ENCODE results near the gene TRIM17. TPM values are rescaled to one million over a fixed set of nuclear protein-coding genes. Genes with fewer than 3 reads are reported as not detected.

The TRIM17 gene
- polyA plus RNA-seq, 1 donor (not counting 4 experiments of a cell fraction or from before 2014, with no cell fraction given), result 0.24 TPM

DNA sequence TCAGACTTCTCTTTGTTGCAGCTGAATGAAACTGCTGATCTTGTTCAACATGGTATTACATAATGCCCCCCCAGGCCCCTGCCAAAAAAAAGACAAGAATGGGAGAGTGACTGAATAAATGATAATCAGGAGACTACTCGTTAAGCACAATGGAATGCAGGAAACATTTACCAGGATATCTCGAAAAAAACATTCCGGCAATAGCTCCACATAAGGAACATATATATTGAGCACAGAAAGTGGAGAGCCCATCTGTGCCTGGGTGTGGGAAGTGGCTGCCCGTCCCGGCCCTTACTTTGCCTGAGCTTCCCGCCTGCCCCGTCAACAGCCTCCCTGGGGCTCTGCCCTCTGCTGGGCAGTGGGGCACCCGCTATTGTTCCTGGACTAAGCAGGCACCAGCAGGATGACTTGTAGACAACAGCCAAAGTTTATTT, 23.4 kb downstream of the TRIM17 start:
- H4K20me1 ChIP-seq (ENCODE audit: control insufficient read depth, extremely low read depth, insufficient read depth, low read length), result peaks cover 7% of the 10 kb centered on the region
- dilution Hi-C loops (cut with MboI; ENCODE audit: extremely low pct_ligation_motif_present, low sequenced_read_pairs), result no loop called here
- H3K27ac ChIP-seq (ENCODE audit: control insufficient read depth, insufficient read depth, low read length), result no peak overlapping the region
- no peaks in the 10 kb centered on the region for H3K79me2 ChIP-seq (ENCODE audit: control insufficient read depth, insufficient read depth, low read length)
- H3K9me1 ChIP-seq (ENCODE audit: control insufficient read depth, extremely low read depth, insufficient read depth, low read length), result no peaks in the 10 kb centered on the region
- H3K4me3 ChIP-seq (ENCODE audit: control insufficient read depth in 2 of 3, extremely low read depth in 1 of 3, insufficient read depth in 2 of 3, low read depth in 1 of 3, low read length in 3 of 3), result no peak overlapping the region
- FAIRE-seq, result no peak
- no peak overlapping the region for H2AFZ ChIP-seq (ENCODE audit: control insufficient read depth, low read length)
- no peak for DNase-seq (ENCODE audit: low read depth, low spot score)
- H3K27me3 ChIP-seq (ENCODE audit: control insufficient read depth, extremely low read depth, insufficient read depth, low read length), result no peaks in the 10 kb centered on the region
- TF ChIP-seq, protein P1, sequence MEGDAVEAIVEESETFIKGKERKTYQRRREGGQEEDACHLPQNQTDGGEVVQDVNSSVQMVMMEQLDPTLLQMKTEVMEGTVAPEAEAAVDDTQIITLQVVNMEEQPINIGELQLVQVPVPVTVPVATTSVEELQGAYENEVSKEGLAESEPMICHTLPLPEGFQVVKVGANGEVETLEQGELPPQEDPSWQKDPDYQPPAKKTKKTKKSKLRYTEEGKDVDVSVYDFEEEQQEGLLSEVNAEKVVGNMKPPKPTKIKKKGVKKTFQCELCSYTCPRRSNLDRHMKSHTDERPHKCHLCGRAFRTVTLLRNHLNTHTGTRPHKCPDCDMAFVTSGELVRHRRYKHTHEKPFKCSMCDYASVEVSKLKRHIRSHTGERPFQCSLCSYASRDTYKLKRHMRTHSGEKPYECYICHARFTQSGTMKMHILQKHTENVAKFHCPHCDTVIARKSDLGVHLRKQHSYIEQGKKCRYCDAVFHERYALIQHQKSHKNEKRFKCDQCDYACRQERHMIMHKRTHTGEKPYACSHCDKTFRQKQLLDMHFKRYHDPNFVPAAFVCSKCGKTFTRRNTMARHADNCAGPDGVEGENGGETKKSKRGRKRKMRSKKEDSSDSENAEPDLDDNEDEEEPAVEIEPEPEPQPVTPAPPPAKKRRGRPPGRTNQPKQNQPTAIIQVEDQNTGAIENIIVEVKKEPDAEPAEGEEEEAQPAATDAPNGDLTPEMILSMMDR (optimal IDR thresholded peaks at IDR 0.05 in 1 of 3, IDR thresholded peaks at IDR 0.05 in 1 of 3, conservative IDR thresholded peaks at IDR 0.05 in 1 of 3; ENCODE audit: extremely low read depth in 1 of 3, insufficient read depth in 2 of 3, low read length in 3 of 3), result peak; percentile 44 to 63 (median 50)
- TF ChIP-seq EZH2 (IDR thresholded peaks at IDR 0.05; ENCODE audit: low read length), result no peak
- H3K4me1 ChIP-seq (ENCODE audit: control insufficient read depth, extremely low read depth, insufficient read depth, low read length), result peaks cover 7% of the 10 kb centered on the region
- H3K9me3 ChIP-seq (ENCODE audit: control insufficient read depth, low read depth, low read length), result no peaks in the 10 kb centered on the region
- H3K4me2 ChIP-seq (ENCODE audit: control insufficient read depth, extremely low read depth, insufficient read depth, low read depth, low read length), result no peak overlapping the region
- H3K9ac ChIP-seq (ENCODE audit: control insufficient read depth, extremely low read depth, insufficient read depth, low read length), result no peak overlapping the region
- H3K36me3 ChIP-seq (ENCODE audit: control insufficient read depth in 2 of 2, extremely low read depth in 1 of 2, insufficient read depth in 2 of 2, low read length in 2 of 2), result peaks cover 21 to 23% of the 10 kb centered on the region in 2 experiments

DNA sequence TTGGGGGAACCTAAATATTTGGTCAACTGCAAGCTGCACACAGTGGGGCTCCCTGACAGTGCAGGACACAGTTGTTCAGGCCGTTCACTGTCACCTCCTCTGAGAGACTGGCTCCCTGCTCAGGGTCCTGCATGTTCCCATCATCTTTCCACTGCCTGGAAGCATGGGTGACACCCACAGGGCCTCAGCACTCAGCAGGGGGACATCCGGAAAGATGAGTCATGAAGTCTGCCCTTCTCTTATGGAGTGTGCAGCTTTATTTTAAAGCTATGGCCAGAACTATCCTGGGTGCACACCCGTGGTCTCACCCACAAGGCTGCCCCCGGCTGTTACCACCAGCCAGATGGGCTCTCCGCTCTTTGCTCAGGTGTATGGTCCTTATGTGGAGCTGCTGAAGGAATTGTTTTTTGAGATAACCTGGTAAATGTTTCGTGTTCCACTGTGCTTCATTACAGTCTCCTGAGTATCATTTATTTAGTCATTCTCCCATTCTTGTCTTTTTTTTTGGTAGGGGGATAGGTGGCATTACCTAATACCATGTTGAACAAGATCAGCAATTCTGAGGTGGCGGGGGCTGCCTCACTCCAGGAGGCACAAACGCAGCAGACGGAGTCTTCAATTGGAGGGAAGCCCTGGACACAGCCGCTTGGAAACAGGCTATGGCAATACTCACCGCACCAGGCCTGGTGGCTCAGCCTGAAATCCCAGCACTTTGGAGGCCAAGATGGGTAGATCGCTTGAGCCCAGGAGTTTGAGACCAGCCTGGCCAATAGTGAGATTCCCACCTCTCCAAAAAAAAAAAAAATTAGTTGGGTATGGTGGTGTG, 24.3 kb downstream of the TRIM17 start:
- dilution Hi-C loops (cut with MboI; ENCODE audit: extremely low pct_ligation_motif_present, low sequenced_read_pairs), result no loop called here
- no peak for DNase-seq (ENCODE audit: low read depth, low spot score)
- Histone ChIP-seq H2AFZ (ENCODE audit: control insufficient read depth, low read length) (no peak overlapping the region), H3K79me2 (ENCODE audit: control insufficient read depth, insufficient read depth, low read length) (no peaks in the 10 kb centered on the region), H3K27me3 (ENCODE audit: control insufficient read depth, extremely low read depth, insufficient read depth, low read length) (no peaks in the 10 kb centered on the region), H3K9ac (ENCODE audit: control insufficient read depth, extremely low read depth, insufficient read depth, low read length) (no peak overlapping the region), H4K20me1 (ENCODE audit: control insufficient read depth, extremely low read depth, insufficient read depth, low read length) (peaks cover 7% of the 10 kb centered on the region), H3K27ac (ENCODE audit: control insufficient read depth, insufficient read depth, low read length) (no peak overlapping the region), H3K4me2 (ENCODE audit: control insufficient read depth, extremely low read depth, insufficient read depth, low read depth, low read length) (no peak overlapping the region), H3K36me3 (ENCODE audit: control insufficient read depth in 2 of 2, extremely low read depth in 1 of 2, insufficient read depth in 2 of 2, low read length in 2 of 2) (peaks cover 18 to 21% of the 10 kb centered on the region in 2 experiments), H3K9me3 (ENCODE audit: control insufficient read depth, low read depth, low read length) (no peaks in the 10 kb centered on the region), H3K4me1 (ENCODE audit: control insufficient read depth, extremely low read depth, insufficient read depth, low read length) (peaks cover 7% of the 10 kb centered on the region), H3K9me1 (ENCODE audit: control insufficient read depth, extremely low read depth, insufficient read depth, low read length) (no peaks in the 10 kb centered on the region), H3K4me3 (ENCODE audit: control insufficient read depth in 2 of 3, extremely low read depth in 1 of 3, insufficient read depth in 2 of 3, low read depth in 1 of 3, low read length in 3 of 3) (no peak overlapping the region)
- TF ChIP-seq, protein P1 (optimal IDR thresholded peaks at IDR 0.05 in 1 of 3, IDR thresholded peaks at IDR 0.05 in 1 of 3, conservative IDR thresholded peaks at IDR 0.05 in 1 of 3; ENCODE audit: extremely low read depth in 1 of 3, insufficient read depth in 2 of 3, low read length in 3 of 3), result no peak
- TF ChIP-seq EZH2 (IDR thresholded peaks at IDR 0.05; ENCODE audit: low read length), result no peak
- no peak for FAIRE-seq
